Measurements from ENCODE around the gene MSANTD1.
A peak's percentile ranks its signal among the peaks of the same experiment; 100 is the strongest.

The MSANTD1 gene

DNA sequence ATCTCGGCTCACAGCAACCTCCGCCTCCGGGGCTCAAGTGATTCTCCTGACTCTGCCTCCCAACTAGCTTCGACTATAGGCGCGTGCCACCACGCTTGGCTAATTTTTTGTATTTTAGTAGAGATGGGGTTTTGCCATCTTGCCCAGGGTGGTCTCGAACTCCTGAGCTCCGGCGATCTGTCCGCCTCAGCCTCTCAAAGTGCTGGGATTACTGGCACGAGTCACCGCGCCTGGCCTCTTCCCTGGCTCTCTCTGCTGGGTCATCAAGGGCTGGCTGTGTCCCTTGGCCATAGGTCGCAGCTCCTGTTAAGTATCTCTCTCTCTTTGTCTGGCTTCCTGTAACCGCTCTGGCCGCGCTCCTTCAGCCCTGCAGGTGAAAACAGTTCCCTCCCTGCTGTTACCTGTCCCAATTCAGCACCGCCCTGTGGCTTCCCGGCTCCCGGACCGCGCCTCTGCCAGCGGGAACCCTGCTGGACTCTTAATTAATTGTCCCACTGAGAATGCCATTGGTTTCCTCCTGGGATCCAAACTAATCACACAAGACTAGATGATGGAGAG, 42.5 kb downstream of the MSANTD1 start:
- TF ChIP-seq, protein P1, sequence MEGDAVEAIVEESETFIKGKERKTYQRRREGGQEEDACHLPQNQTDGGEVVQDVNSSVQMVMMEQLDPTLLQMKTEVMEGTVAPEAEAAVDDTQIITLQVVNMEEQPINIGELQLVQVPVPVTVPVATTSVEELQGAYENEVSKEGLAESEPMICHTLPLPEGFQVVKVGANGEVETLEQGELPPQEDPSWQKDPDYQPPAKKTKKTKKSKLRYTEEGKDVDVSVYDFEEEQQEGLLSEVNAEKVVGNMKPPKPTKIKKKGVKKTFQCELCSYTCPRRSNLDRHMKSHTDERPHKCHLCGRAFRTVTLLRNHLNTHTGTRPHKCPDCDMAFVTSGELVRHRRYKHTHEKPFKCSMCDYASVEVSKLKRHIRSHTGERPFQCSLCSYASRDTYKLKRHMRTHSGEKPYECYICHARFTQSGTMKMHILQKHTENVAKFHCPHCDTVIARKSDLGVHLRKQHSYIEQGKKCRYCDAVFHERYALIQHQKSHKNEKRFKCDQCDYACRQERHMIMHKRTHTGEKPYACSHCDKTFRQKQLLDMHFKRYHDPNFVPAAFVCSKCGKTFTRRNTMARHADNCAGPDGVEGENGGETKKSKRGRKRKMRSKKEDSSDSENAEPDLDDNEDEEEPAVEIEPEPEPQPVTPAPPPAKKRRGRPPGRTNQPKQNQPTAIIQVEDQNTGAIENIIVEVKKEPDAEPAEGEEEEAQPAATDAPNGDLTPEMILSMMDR (IDR thresholded peaks at IDR 0.05; ENCODE audit: low read depth, low read length, missing control alignments) = no peak
- peak overlapping the region; percentile 71 for H3K4me3 ChIP-seq (replicated peaks; ENCODE audit: low read depth, low read length)
- DNase-seq (ENCODE audit: extremely low read depth, low read depth) = no peak

DNA sequence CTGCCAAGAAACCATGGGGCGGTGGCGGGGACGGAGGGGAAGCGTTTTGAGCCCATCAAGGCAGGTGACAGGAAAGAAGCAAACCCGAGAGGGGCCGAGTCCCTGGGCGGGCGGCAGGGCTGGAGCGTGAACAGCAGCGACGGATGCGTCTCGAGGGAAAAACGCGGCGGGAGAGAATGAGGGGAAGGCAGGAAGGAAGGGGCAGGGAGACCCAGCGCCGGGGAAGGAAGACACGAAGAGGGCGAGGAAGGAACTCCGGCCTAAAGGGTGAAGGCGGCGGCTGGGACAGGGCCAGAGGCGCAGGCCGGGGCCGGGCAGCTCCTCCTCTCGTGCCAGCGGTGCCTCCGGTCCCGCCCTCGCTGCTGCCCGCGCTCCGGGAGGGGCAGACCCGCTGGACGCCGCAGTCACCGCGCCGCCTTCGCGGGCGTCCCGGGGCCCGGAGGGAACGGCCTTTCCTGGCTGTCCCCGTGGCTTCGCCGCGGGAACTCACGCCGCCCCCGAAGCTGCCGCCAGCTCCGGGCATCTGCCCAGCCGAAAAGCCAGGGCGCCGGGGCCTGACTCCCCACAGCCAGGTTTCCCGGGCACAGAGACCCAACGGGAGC, 43.1 kb downstream of the MSANTD1 start:
- TF ChIP-seq, protein P1 (IDR thresholded peaks at IDR 0.05; ENCODE audit: low read depth, low read length, missing control alignments) = no peak
- H3K4me3 ChIP-seq (replicated peaks; ENCODE audit: low read depth, low read length) = peak overlapping the region; percentile 71
- no peak for DNase-seq (ENCODE audit: extremely low read depth, low read depth)

DNA sequence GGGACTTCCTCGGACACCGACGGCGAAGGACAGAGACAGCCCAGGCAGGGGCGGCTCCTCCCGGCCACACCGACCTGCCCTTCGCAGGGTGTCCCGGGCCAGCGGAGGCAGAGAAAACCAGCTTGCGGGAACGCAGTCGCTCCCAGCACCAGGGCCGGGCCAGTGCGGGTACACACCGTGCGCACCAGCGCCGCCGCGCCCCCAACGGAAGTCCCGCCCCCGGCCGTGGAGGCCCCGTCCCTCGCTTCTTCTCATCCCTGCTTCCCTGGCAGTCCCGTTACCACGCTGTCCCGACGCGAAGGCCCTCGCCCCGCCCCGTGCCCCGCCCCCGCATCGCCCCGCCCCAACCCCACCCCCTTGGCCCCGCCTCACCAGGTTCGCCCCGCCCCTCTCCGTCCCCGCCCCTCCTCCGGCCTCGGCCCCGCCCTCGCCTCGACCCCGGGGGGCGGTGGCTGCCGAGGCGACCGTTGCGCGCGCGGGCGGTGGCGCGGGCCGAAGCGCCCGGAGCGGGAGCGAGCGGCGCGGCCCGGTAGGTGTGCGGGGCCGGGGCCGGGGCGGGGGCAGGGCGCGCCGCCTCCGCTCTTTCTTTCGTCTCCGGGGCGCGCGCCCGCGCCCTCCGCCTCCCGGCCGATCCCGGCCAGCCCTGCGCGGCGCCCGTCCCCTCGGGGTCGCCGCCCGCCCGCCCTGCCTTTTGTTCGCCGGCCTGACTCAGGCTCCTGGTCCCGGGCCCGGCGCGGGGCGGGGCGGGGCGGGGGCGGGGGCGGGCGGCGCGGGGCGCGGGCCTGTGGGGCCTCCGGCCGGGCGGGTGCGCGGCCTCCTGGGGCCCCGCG, 43.8 kb downstream of the MSANTD1 start, which contains the start of gene RGS12:
Gene RGS12, plus strand, starts transcription at position 451 of the 830 bp plus-strand sequence. CDS start 23,150 bp downstream, outside the sequence.
- TF ChIP-seq, protein P1 (IDR thresholded peaks at IDR 0.05; ENCODE audit: low read depth, low read length, missing control alignments) = no peak
- DNase-seq (ENCODE audit: extremely low read depth, low read depth) = peak; percentile 58
- H3K4me3 ChIP-seq (replicated peaks; ENCODE audit: low read depth, low read length) = peak within 1 kb of the TSS; percentile 71

DNA sequence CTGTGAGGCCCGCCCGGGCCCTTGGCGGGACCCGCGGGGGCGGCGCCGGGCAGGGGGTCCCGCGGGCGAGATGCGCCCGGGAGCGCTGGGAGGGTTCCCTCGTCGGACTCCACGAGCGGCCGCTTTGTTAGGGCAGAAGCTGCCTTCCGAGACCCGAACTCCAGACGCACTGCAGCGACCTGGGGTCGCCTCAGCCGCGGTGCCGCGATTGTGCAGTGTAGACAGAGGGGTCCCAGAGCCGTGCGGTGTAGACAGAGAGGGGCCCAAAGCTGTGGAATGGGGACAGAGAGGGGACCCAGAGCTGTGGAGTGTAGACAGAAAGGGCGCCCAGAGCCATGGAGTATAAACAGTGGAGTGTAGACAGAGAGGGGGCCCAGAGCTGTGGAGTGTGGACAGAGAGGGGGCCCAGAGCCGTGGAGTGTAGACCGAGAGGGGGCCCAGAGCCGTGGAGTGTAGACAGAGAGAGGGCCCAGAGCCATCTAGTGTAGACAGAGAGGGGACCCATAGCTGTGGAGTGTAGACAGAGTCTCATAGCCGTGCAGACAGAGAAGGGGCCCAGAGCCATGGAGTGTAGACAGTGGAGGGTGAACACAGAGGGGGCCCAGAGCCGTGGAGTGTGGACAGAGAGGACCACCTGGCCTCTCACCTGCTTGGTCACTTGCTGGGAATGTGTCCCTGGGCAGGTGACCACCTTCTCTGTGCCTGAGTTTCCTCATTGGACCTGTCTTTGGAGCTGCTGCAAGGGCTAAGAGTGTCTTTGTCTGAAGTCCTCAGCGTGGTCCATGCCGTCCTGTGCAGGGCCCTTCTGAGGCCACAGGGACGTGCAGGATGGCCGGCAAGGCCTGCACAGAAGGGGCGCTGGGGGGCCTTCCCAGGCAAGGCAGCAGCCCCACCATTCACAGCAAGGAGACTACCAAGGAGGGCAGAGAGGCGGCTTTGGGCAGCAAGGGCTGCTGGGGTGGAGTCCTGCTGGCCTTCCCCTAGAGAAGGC, 44.7 kb downstream of the MSANTD1 start:
- H3K4me3 ChIP-seq (replicated peaks; ENCODE audit: low read depth, low read length) = peak overlapping the region; percentile 62
- DNase-seq (ENCODE audit: extremely low read depth, low read depth) = no peak
- TF ChIP-seq, protein P1 (IDR thresholded peaks at IDR 0.05; ENCODE audit: low read depth, low read length, missing control alignments) = no peak

DNA sequence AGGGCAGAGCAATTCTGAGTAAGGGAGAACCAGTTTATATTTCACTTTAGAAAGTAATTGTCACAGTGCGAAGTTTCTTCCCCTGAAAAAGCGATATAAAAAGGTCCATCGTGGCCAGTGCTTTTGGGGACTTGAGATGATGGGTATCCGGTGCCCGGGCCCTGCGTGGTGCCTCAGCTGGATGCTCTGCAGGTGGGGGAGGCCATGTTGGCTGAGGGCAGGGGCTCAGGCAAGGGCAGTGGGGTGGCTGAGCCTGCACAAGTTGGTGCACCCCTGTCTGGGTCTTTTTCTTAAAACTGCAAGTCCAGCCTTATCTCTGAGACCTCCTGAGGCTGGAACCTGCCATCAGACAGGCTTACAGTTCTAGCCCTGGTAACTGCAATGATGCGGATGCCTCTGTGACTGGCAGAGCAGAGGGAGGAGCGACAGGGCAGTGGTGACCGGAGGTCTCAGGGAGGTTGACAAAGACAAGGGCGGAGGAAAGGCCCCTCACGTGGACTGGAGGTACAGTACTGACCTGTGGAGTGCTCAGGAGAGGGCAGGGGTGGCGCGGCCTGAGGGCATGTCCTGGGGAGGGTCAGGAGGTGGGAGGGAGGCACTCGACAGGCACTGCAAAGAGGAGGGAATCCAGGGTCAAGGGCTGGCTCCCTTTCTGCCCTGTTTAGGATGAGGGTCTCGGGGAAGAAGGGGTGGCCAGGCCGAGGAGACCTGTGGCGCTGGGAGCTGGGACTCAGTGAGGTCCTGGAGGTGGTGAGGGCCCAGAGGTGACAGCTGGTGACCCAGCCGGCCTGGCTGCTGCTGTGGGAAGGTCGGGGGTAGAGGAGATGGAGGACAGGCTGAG, 45.7 kb downstream of the MSANTD1 start:
- DNase-seq (ENCODE audit: extremely low read depth, low read depth) = no peak
- TF ChIP-seq, protein P1 (IDR thresholded peaks at IDR 0.05; ENCODE audit: low read depth, low read length, missing control alignments) = no peak
- H3K4me3 ChIP-seq (replicated peaks; ENCODE audit: low read depth, low read length) = peak overlapping the region; percentile 62

Measured in HFF-Myc (cell line).